NCI-H2029 (cell line): ENCODE results near the gene ZEB2.

ENCODE experiments used
- DNase-seq: peaks from one replicate; lab custom pipeline; 2025; lab: John Stamatoyannopoulos, UW

Gene ZEB2

GRCh38 chr2:144351687-144352086, 168.2 kb downstream of the ZEB2 start:
- no peak for DNase-seq

- DNase-seq, result no peak
Observed at GRCh38 chr2:144350151-144350802, 169.6 kb downstream of the ZEB2 start.

GRCh38 chr2:144349674-144350073, 170.2 kb downstream of the ZEB2 start:
- no peak for DNase-seq

GRCh38 chr2:144348846-144349245, 171.1 kb downstream of the ZEB2 start:
- DNase-seq, result no peak

GRCh38 chr2:144346229-144346628, 173.7 kb downstream of the ZEB2 start:
- no peak for DNase-seq

GRCh38 chr2:144343145-144343544, 176.8 kb downstream of the ZEB2 start:
- no peak for DNase-seq

GRCh38 chr2:144341538-144341937, 178.4 kb downstream of the ZEB2 start:
- DNase-seq, result no peak

- DNase-seq, result no peak
Observed at GRCh38 chr2:144339048-144339447, 180.9 kb downstream of the ZEB2 start.

- DNase-seq, result no peak
Observed at GRCh38 chr2:144334551-144334950, 185.4 kb downstream of the ZEB2 start.
